Measurements from ENCODE around the gene E2F2.

E2F2 gene

GRCh38 chr1:23562137-23562876 is 31.3 kb upstream of the E2F2 start:
- peak; percentile 98 for DNase-seq

GRCh38 chr1:23561813-23562100 is 30.7 kb upstream of the E2F2 start:
- DNase-seq = no peak

- peak; percentile 31 for DNase-seq
These were observed 30.2 kb upstream of the E2F2 start for GRCh38 chr1:23561076-23561812.

GRCh38 chr1:23559985-23560741 is 29.1 kb upstream of the E2F2 start:
- DNase-seq = peak; percentile 70

GRCh38 chr1:23559136-23559984 is 28.3 kb upstream of the E2F2 start, which contains the start of gene ID3:
Gene ID3, minus strand, starts transcription at chr1:23559501. Its CDS starts 75 bp downstream, at chr1:23559426.
- peak; percentile 98 for DNase-seq

GRCh38 chr1:23558872-23559135 is 27.8 kb upstream of the E2F2 start:
- no peak for DNase-seq

GRCh38 chr1:23558140-23558871 is 27.3 kb upstream of the E2F2 start:
- DNase-seq = peak; percentile 67

GRCh38 chr1:23557471-23558124 is 26.6 kb upstream of the E2F2 start:
- DNase-seq = peak; percentile 27

GRCh38 chr1:23556635-23557470 is 25.8 kb upstream of the E2F2 start:
- peak; percentile 41 for DNase-seq

- DNase-seq = peak; percentile 67
These were observed 25.1 kb upstream of the E2F2 start for GRCh38 chr1:23555986-23556634.

GRCh38 chr1:23555270-23555985 is 24.4 kb upstream of the E2F2 start:
- DNase-seq = no peak

- DNase-seq = peak; percentile 95
These were observed 23.6 kb upstream of the E2F2 start for GRCh38 chr1:23554481-23555269.

GRCh38 chr1:23554127-23554480 is 23.1 kb upstream of the E2F2 start:
- no peak for DNase-seq

- DNase-seq = no peak
These were observed 22.4 kb upstream of the E2F2 start for GRCh38 chr1:23553231-23554126.

- no peak for DNase-seq
These were observed 20.8 kb upstream of the E2F2 start for GRCh38 chr1:23551849-23552248.

- peak; percentile 57 for DNase-seq
These were observed 17.7 kb upstream of the E2F2 start for GRCh38 chr1:23548704-23549143.

- DNase-seq = peak; percentile 28
These were observed 16.0 kb upstream of the E2F2 start for GRCh38 chr1:23546897-23547584.

Measured in eye (tissue), 1 donor.